Right ventricle myocardium inferior (tissue), 1 donor: ENCODE results near the gene CGN. TPM values are rescaled to one million over a fixed set of nuclear protein-coding genes. Genes with fewer than 3 reads are reported as not detected.

Experiments
- ATAC-seq: fragments of 200-7000 bp; cut with Tn5 transposase; one replicate; pipeline ENCODE4 v1.9.1; 2020; ENCODE audit warnings: mild to moderate bottlenecking, moderate library complexity
- DNase-seq: peaks from one replicate; pipeline ENCODE4 v3.0.0; 2021; ENCODE audit errors: missing footprints
- intact Hi-C: fragments of 100-400 bp; cut with DNase I; formaldehyde crosslinking; loops from one replicate; pipeline ENCODE4 v1.11.0; 2022
- microRNA-seq: library from miRNA; unstranded; fragments of <30 nt; microRNA quantifications from one replicate; pipeline ENCODE4 v1.2.0, GENCODE V29; 2020
- total RNA-seq: library from RNA; stranded (reverse); fragmentation: NEBNext Ultra II Directional; extraction: Animal tissue kit (Norgen Biotek cat#: 25700); gene quantifications from one replicate; pipeline ENCODE4 v1.2.1, GENCODE V29; 2021
- donor health status: DM: no; HTN: yes; CAD: no; lungs with severe emphysema.

CGN gene
- total RNA-seq, 1 donor from 2014 or later: 0.22 TPM

- intact Hi-C loops: no loop called here
- no peak for DNase-seq
- ATAC-seq: no peak
Measured at GRCh38 chr1:151577173-151577572, 66.0 kb downstream of the CGN start.

GRCh38 chr1:151578941-151579340 lies 67.8 kb downstream of the CGN start:
- ATAC-seq: no peak
- DNase-seq: no peak
- intact Hi-C loops: no loop called here

DNA sequence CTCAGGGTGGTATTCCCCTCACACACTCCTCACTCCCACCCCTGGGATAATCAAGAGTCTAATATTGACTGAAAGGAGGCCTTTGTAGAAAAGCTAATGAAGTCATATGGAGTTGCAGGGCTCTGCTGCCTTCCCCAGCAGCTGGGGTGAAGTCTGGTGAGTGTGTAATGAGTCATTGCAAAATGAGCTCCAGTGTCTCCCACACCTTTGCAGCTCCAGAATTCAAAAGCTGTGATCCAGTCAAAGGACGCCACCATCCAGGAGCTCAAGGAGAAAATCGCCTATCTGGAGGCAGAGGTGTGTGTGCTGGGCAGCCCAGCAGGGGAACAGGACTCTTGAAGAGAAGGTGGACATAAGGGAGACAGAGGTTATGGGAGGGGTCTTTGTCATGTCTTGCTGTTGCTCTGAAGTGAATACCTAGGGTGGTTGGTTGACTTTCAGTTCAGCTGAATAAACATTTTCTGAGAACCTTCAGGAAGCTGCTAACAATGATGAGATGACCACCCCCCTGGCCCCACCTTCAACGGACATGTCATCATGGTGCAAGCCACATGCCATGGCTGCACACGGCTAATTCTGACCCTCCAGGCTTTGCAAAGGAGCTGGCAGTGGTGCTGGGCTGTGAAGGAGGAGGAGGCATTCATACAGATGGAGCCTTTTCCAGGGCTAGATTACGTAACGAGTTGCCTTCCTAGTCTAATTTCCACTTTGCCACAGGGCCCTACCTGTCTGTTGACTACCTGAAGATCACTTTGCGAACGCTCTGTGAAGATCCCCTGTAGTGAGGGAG lies 68.4 kb downstream of the CGN start:
- intact Hi-C loops: no loop called here
- DNase-seq (no peak), ATAC-seq (no peak)

GRCh38 chr1:151581451-151581850 lies 70.3 kb downstream of the CGN start:
- DNase-seq (no peak), ATAC-seq (no peak)
- intact Hi-C loops: no loop called here

GRCh38 chr1:151581921-151582320 lies 70.7 kb downstream of the CGN start:
- no peak for ATAC-seq
- intact Hi-C loops: no loop called here
- no peak for DNase-seq

- intact Hi-C loops: no loop called here
- ATAC-seq (no peak), DNase-seq (no peak)
Measured at GRCh38 chr1:151583796-151584195, 72.6 kb downstream of the CGN start.

GRCh38 chr1:151584278-151584677 lies 73.1 kb downstream of the CGN start:
- ATAC-seq (no peak), DNase-seq (no peak)
- intact Hi-C loops: no loop called here

DNA sequence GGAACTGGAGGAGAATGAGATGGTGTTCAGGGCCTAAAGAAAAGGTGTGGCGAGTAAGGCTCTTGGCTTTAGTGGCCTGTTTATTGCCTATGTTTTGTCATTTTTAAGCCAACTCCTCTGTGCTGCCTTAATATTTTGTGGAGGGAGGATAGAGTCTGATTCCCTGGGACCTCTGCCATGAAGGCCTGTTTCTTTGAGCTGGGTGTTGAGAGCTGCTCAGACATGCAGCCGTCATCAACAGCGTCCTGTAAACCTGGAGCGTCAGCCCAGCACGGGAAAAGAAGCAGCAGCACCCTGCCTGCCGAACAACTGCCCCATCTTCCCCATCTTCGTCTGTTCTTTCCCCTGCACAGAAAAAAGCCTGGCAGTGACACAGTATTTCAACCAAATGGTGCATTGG lies 73.6 kb downstream of the CGN start:
- DNase-seq: no peak
- no peak for ATAC-seq
- intact Hi-C loops: no loop called here

- DNase-seq (no peak), ATAC-seq (no peak)
- intact Hi-C loops: no loop called here
Measured at GRCh38 chr1:151585622-151586021, 74.4 kb downstream of the CGN start.

Small RNA genes lying within 50 kb of the gene (microRNA-seq; reads per million reads assigned to microRNA genes)
- not detected for gene MIR554

Other genes starting within 250 kb of the CGN start
- gene ZNF687, start 229.1 kb upstream of the CGN start, total RNA-seq: 10.8 TPM
- gene PI4KB, start 184.0 kb upstream of the CGN start, total RNA-seq: 53.7 TPM
- 16.5 TPM for gene RFX5, start 164.1 kb upstream of the CGN start, total RNA-seq
- gene SELENBP1, start 138.7 kb upstream of the CGN start, total RNA-seq: 129 TPM
- 185 TPM for gene PSMB4, start 111.8 kb upstream of the CGN start, total RNA-seq
- 37.7 TPM for gene POGZ, start 51.9 kb upstream of the CGN start, total RNA-seq
- gene TUFT1, start 28.9 kb downstream of the CGN start, total RNA-seq: 3.5 TPM
- gene SNX27, start 100.7 kb downstream of the CGN start, total RNA-seq: 30.6 TPM
- not detected for gene CELF3, start 205.4 kb downstream of the CGN start, total RNA-seq
- gene RIIAD1, start 210.1 kb downstream of the CGN start, total RNA-seq: 7.7 TPM